ENCODE results near the gene NOMO2.
"Not testable (repeated sequence)": the region's sequence is repeated elsewhere in the genome, so short reads cannot be mapped to it uniquely, and the experiment has no call there.

NOMO2 gene

GRCh38 chr16:18561727-18562314 is at the start of gene NOMO2:
Gene NOMO2, minus strand, starts transcription at chr16:18562097. Its CDS starts 57 bp downstream, at chr16:18562040.
- DNase-seq: not testable (repeated sequence)

- DNase-seq: not testable (repeated sequence)
These were observed 48.4 kb upstream of the NOMO2 start for GRCh38 chr16:18610147-18610803.

- DNase-seq: not testable (repeated sequence)
These were observed 46.4 kb upstream of the NOMO2 start for GRCh38 chr16:18608271-18608670.

GRCh38 chr16:18603572-18604246 is 41.8 kb upstream of the NOMO2 start:
- DNase-seq: not testable (repeated sequence)

- not testable (repeated sequence) for DNase-seq
These were observed 36.7 kb upstream of the NOMO2 start for GRCh38 chr16:18598582-18598981.

- not testable (repeated sequence) for DNase-seq
These were observed 35.8 kb upstream of the NOMO2 start for GRCh38 chr16:18597734-18598133.

GRCh38 chr16:18597319-18597718 is 35.4 kb upstream of the NOMO2 start:
- not testable (repeated sequence) for DNase-seq

- not testable (repeated sequence) for DNase-seq
These were observed 33.9 kb upstream of the NOMO2 start for GRCh38 chr16:18595796-18596195.

GRCh38 chr16:18594880-18595279 is 33.0 kb upstream of the NOMO2 start:
- not testable (repeated sequence) for DNase-seq

- not testable (repeated sequence) for DNase-seq
These were observed 32.0 kb upstream of the NOMO2 start for GRCh38 chr16:18593904-18594303.

- not testable (repeated sequence) for DNase-seq
These were observed 31.1 kb upstream of the NOMO2 start for GRCh38 chr16:18592982-18593381.

- not testable (repeated sequence) for DNase-seq
These were observed 30.0 kb upstream of the NOMO2 start for GRCh38 chr16:18591908-18592307.

GRCh38 chr16:18591441-18591840 is 29.5 kb upstream of the NOMO2 start:
- DNase-seq: not testable (repeated sequence)

GRCh38 chr16:18589806-18590205 is 27.9 kb upstream of the NOMO2 start:
- not testable (repeated sequence) for DNase-seq

GRCh38 chr16:18586560-18587540 is 25.0 kb upstream of the NOMO2 start:
- DNase-seq: not testable (repeated sequence)

- DNase-seq: not testable (repeated sequence)
These were observed 23.9 kb upstream of the NOMO2 start for GRCh38 chr16:18585789-18586188.

GRCh38 chr16:18582902-18583301 is 21.0 kb upstream of the NOMO2 start:
- no peak for DNase-seq

GRCh38 chr16:18580396-18580795 is 18.5 kb upstream of the NOMO2 start:
- DNase-seq: not testable (repeated sequence)

GRCh38 chr16:18579261-18579660 is 17.4 kb upstream of the NOMO2 start:
- not testable (repeated sequence) for DNase-seq

GRCh38 chr16:18577942-18578341 is 16.0 kb upstream of the NOMO2 start:
- DNase-seq: not testable (repeated sequence)

- DNase-seq: not testable (repeated sequence)
These were observed 14.0 kb upstream of the NOMO2 start for GRCh38 chr16:18575945-18576344.

- not testable (repeated sequence) for DNase-seq
These were observed 13.5 kb upstream of the NOMO2 start for GRCh38 chr16:18575298-18575917.
